ENCODE results near the gene GNAO1.

Gene GNAO1

DNA sequence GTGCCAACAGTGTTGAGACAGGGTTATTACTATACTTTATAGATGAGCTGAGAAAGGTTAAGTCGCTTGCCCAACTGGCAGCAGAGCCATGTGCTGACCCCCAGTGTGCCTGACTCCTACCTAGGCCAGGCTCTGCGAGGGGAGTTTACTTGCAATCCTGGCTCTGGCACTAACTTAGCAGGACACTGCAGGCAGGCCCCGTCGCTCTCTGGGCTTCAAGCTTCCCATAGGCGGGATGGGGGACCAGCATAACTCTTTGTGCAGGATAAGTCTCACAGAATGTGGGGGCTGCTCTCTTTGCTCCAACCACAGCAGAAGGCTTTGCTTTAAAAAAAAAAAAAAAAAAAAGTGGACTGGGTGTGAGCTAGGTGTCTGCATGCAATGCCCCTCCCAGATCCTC is 102.7 kb downstream of the GNAO1 start:
- DNase-seq (ENCODE audit: low spot score), result no peak

DNA sequence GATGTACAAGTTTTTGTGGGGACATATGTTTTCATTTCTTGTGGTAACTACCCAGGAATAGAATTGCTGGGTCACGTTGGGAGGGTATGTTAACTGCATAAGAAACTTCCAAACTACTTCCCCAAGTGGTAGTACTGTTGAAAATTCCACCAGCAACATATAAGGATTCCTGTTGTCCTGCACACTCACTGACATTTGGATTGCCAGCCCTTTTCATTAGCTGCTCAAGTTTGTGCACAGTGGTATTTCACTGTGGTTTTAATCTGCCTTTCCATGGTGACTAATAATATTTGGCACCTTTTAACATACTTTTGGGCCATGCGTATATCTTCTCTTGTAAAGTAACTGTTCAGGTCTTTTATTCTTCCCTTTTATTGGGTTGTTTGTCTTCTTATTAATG is 103.3 kb downstream of the GNAO1 start:
- no peak for DNase-seq (ENCODE audit: low spot score)

DNA sequence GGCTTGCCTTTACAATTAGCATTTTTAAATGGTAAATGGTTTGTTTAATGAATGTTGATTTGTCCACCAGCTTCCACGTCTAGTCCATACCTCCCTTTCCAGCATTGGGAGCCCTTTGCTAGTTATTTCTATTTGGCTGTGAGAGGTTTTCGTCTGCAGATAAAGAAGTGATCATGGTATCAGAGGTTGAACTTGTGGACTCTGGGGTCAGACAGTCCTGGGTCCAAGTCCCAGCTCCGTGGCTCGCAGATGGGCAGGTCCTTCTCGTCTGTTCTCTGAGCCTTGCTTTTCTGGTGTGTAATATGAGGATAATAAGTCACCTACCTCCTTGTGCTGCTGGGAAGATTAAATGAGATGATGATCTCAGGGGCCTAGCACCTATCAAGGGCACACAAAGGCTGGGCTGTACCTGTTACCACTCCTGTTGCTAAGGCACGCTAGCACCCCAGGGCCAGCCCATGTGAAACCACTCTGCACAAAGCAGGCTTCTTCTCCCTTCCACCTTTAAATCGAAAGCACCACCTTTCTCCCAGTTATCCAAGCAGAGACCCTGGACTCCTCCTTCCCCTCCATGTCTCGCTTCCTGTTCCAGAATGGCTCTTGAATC is 103.9 kb downstream of the GNAO1 start:
- no peak for DNase-seq (ENCODE audit: low spot score)

DNA sequence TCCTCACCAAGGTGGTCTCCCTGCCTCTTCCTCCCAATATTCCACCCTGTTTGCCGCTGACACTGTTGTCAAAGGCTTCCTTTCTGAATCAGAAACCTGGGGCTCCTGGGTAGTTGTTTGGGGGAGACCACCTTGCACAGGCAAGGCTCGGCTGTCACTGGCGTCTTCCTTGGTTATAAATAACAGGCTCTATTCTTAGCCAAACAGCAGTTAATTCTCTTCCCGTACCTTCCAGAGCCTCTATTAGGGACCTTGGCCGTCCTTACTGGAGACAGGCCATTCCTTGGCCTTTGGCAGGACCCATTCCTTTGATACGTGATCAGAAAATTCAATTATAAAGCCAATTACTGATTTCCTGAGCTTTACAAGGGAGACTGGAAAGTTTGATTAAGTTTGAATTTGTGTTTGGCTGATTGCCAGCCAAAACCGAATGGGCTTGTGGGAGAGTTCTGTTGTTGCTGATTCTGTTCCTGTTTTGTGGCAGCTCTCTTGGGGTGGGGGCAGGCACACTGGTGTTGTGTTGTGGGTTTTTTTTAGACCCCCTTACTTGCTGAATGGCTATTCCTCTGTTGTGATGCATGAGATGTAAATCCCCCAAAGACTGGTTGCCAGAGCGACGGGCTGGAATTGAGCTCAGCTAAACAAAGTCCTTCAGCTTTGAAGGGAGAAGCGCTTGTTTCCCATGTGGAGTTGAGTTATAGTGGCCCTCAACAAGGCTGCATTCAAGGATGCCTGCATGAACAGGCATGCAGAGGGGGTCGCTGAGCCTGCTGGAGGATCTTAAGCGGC is 104.6 kb downstream of the GNAO1 start:
- DNase-seq (ENCODE audit: low spot score), result no peak

DNA sequence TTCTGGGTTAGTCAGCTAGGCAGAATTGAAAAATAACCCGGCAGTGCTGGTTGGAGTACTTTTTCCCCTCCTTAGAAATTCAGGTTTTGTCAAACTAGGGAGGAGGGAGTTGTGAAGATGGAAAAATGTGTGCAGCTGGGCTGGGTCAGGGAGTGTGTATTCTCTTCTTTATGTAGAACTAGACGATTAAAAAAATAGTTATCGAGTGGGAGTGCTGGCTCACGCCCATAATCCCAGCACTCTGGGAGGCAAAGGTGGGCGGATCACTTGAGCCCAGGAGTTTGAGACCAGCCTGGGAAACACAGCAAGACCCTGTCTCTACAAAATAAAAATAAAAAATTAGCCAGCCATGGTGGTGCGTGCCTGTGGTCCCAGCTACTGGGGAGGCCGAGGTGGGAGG is 106.4 kb downstream of the GNAO1 start:
- DNase-seq (ENCODE audit: low spot score), result no peak

DNA sequence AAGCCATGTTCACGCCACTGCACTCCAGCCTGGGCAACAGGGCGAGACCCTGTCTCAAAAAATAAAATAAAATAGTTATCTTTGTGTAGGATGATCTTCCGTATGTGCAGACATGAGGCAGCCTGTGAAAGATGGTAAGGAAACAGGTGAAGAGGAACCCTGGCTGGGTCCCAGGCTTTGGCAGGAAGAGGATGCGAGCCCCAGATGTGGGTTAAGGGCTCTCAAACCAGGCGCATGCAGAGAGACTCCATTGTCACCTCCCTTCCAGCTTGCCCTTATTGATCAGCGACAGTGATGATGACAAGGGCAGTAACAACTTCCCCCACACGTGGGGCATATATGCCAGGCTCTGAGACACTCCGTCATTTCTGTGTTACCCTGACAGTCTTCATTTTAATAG is 106.8 kb downstream of the GNAO1 start:
- no peak for DNase-seq (ENCODE audit: low spot score)

DNA sequence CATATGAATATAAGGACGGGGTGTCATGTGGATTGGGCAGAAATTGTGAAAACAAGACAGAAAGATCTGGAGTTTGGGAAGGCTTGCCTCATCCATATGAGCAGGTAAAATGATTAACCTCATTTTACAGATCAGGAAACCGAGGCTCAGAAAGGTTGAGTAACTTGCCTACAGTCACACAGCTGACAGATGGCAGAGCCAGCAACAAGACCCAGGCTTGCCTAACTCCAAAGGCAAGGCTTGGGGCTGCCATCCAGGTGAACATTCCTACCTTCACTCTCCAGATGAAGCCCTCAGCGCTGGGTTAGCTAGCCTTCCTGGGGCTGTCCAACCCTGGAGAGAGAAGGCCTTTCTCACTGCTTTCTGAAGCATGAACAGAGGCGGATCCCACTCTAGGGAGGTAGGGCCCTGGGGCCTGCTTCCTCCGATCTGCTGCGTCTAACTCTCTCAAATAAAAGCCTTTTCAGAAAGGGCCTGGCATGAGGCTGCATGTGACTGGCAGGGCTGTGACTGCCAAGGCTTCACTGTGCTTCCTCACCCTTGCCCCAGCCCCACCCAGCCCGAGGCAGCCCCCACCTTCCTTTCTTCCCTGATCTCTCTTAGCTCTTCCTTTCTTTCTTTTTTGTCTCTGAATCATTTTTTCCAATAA is 107.8 kb downstream of the GNAO1 start:
- DNase-seq (ENCODE audit: low spot score), result no peak

DNA sequence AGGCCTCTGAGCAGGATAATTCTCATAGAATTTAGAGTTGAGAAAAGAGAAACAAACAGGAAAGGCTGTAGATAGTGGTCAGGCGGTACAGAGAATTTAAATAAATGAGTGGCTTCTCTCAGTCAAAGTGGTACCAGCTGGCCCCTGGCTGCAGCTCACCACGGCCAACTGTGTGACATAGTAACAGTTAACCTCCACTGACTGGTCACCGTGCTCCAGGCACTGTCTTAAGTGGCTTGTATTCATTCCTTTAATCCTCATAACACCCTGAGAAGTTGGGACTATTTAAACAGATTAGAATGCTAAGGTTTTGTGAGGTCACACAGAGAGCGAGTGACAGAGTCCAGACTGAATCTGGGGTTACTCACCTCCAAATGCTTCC is 108.9 kb downstream of the GNAO1 start:
- DNase-seq (ENCODE audit: low spot score), result no peak

DNA sequence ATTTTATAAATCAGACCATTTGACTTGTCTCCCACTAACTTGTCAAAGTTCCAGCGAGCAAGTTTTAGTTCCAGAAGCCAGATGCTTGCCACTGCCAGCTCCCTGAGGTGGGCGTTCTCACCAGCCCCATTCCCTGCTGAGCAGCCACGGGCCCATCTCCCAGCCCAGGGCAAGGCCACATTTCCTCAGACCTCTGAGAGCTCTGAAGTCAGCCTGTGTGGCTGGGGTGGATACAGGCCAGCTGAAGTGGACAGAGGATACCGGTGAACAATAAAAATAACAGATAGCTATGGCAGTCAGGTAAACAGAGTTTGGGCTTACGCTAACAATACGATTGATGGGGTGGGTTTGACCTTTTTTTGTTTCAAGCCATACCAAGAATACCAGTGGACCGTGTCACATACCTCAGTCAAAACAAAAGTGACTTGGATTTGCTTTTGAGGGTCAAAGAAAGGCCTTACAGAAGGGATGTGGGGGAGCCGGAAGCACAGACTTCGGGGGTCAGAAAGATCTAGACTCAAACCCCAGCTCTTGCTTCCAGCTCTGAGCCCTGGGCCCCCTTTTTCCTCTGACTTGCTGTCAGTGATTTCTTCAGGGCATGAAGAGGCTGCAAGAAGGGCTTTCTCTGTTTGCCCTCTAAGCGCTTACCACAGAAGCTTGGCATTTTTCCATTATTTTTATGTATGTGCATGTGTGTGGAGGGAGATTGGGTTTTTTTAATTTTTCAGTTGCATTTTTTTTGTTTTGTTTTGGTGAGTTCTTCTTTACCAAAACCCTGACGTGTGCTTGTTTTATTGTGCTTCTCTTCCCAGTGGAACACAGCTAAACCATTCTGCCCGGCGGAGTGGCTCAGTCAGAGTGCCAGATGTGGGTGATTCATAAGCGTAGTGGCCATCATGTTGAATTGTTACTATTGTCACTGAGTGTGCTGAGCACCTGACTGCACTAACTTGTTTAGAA is 109.9 kb downstream of the GNAO1 start:
- peak; percentile 31 for DNase-seq (ENCODE audit: low spot score)

DNA sequence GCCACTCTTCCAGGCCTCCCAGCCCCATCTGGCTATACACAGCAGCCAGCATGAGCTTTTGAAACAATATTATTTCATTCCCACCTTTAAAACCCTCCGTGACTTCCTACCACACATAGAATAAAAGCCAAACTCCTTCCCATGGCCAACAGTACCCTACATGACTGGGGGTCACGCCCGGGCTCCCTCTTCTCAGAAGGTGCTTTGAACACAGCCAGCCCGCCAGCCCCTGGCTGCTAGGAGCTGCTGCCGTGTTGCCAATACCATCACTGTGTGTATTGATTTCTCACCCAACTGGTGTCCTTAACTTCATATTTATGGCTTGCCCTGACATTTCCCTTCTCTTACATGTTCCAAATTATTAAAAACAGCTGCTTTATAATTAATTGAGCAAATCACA is 111.2 kb downstream of the GNAO1 start:
- no peak for DNase-seq (ENCODE audit: low spot score)

DNA sequence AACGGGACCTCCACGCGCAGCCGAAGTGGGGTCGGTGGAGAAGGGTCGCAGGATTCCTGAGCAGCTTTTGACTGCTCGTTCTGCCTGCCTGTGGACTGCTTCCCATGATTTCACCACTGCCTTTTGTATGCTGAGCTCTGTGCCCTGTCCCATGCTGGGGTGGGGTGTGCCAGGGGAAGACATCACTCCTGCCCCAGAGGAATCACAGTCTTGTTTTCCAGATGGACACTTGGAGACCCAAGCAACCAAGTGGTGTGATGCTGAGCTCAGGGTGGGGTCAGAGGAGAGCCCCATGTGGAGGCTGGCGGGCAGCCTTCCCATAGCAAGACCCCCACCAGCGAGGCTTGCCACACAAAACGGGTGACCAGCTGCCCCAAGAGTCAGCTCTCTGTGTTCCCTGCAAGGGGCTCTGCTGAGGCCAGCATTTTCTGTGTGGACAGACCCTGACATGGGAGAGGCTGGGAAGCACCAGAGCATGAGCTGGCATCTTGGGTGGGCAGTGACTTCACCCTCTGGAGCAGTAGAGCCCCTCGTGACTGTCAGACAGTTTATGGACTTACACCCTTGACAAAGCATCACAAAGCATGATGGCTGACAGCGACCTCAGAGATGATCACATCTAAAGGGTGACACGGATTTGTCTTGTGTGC is 111.9 kb downstream of the GNAO1 start:
- no peak for DNase-seq (ENCODE audit: low spot score)

DNA sequence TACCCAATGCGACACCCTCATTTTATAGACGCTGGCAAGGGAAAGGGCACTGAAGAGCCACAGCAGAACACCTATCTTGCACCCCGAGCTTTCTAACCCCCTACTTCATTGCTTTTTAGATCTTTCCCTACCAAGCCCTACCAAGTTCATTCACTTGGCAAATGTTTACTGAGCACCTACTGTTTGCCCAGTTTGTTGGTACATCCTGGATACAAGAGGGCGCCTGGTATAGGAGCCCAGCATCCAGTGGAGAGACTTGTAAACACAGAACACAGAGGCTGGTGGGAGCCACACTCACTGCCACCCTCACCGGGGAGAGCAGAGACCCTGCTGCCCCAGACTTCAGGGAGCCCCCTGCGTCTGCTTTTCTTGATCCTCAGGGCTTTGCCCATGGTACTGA is 112.6 kb downstream of the GNAO1 start:
- no peak for DNase-seq (ENCODE audit: low spot score)

DNA sequence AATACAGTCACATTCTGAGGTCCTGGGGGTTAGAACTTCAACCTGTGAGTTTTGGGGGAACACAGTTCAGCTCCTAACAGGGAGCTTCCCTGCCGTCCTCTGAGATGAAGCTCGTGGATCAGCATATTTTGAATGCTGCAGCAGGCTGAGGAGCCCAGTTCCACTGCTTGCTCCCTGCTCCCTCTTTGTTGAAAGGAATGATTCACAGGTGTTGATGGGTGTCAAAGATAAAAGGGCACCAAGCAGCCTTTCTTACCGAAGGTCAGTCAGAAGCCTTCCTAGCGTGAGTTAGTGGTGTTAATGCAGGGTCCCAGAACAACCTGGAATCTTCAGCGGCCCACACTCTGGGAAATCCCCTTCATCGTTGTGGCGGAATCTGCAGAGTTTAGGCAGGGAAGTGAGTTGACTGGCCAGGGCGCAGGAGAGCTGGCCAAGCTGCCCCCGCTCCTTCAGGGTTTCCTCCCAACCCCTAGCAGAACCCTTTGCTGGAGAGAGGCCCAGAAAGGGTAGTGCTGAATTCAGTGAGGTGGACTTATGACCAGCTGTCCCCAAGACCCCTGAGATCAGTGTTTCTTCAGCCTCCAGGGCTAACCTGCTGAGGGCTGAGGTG is 114.8 kb downstream of the GNAO1 start:
- DNase-seq (ENCODE audit: low spot score), result no peak

DNA sequence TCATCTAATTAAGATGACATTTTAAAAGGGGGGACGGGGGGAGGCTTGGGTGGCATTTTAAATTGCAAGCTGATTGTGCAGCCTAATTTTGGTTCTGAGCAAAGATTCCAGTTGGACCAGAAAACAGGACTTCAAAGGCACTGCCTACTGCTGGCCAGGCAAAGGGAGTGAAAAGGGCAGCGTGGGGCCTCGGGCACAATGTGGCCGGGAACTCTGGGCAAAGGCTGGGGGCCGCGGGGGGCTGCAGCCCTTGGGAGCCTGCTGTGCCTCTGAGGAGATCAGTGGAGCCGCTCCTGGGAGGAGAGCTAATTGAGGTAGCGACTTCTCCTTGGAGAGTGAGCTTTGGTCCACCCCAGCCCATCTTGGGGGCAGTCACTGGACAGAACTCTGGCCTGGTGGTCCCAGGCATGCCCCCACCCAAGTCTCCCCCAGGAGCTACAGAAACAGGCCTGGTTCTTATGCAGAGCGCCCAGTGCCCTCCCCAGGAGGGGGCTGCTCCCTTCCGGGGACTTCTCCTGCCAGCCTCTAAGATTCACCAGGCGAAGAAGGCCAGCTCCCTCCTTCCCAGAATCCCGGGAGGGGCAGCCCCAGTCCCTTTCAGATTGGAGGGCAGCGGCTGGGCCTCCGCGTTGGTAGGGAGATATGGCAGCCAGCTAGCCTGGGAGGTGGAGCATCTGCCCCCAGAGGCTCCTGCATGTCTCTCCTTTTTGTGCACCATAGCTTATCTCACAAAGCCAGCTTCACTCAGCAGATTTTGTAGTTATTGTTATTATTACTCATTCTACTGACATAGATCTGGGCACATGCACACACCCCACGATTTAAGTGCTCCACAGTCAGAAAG is 115.6 kb downstream of the GNAO1 start:
- DNase-seq (ENCODE audit: low spot score), result no peak

DNA sequence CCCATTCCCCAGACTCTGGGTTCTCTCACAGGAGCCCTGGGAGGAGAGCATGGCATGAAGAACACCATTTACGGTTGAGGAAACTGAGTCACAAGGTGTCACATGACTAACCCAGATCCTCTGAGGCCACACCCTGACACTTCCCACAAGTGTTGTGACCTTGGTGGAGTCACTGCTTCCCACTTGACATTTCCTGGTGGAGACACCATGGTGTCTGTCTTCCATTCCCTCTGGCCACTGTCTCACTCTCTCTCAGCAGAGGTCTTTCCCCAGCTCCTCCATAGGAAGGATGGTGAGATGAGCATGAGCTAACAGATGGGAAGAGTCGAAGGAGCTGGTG is 116.2 kb downstream of the GNAO1 start:
- DNase-seq (ENCODE audit: low spot score), result no peak

DNA sequence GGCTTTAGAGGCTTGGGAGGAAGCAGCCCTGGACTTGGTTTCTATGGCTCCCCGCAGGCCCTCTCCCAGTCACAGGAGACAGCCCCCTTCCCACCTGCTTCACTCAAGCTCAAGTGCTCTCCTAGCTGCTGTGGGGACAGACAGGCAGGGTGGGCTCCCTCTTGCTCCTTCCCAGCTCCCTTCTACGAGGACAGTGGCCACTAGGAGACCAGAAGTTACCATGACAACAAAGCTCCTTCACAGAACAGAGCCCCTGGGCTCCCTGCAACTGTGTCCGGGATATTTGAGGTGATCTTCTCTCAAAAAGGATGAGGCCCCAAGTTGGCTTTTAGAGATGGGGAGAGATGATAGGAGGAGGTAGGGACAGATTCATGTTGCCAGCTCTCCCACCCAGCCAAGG is 117.7 kb downstream of the GNAO1 start:
- DNase-seq (ENCODE audit: low spot score), result no peak

DNA sequence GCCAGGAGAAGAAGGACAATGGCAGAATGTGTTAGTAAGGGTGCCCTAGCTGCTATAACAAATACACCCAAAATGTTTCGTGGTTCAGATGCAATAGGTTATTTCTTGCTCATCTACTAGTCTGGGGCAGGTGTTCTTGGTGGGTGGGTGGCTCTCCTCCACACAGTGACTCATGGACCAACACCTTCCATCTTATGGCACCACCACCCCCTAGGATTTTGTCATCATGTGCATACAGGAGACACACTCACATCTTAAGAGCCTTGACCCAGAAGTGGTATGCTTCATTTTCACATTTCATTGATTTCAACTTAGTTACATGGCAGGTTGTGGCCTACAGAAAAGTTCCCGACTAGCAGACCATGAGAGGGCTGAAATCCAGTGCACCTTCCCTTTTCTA is 119.4 kb downstream of the GNAO1 start:
- DNase-seq (ENCODE audit: low spot score), result no peak

DNA sequence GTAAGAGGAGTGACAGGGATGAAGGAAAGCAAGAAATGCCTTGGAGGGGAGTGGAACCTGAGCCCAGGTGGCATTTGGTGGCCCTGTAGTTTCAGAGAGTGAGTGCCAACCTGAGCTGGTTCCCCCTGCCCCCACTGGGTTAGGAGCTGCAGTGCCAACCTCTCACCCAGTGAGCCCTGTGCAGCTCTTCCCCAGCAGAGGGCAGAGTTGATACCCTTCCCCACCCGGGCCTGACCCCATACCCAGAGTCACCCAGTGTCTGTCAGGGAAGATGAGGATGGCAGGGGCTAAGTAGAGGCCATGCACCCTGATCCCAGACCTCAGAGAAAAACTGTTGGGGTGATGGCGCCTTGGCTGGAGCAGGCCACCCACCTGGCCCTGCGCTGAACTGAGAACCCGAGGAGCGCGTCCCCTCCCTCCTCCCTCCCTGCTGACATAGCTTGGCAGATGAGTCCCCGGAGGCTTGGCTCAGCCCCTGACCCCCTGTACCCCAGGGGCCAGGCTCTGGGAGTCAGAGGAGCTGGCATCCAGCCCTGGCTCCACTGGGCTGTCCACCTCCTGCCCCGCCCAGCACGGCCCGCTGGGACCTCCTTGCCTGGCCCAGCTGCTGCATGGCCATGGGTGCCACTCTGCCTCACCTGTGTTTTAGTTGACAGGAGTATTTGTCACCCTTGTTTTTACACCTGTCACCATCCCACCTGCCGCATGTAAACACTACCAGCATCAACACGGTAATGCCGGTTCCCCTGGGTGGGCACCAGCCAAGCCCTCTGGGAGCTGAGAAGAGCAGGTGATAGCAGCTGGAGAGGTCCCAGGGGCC is 120.1 kb downstream of the GNAO1 start:
- DNase-seq (ENCODE audit: low spot score), result no peak

DNA sequence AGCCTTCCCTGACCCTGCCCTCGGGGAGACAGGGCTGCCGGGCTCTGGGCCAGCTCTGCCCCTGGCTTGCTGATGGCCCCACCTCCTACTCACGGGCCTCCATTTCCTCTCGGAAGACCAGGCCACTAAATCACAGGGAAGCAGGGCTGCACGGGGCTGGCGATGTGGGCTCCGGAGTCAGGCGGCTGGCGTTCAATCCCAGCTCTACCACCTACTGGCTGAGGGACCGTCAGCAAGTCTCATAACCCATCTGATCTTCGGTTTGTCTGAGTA is 120.7 kb downstream of the GNAO1 start:
- no peak for DNase-seq (ENCODE audit: low spot score)

DNA sequence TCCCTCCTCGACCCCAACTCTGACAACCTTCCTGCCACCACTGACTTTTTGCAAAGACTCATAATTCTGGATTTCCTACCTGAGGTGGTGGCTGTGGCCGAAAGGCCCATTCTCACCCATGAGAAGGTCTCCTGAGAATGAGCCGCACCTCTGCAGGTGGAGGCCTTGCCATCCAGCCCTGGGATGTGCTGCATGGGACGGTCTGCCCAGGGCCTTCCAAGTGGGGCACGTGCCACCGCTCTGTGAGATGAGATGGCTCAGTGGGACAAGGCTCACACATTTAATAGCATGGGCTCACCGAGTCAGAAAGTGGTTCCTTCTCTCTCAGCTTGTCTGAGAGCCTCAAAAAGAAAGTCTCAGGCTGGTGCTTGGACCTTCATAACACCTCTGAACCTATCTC is 121.3 kb downstream of the GNAO1 start:
- DNase-seq (ENCODE audit: low spot score), result no peak
